Left renal pelvis (tissue), 4 donors: ENCODE results near the gene FKBP1C. TPM values are rescaled to one million over a fixed set of nuclear protein-coding genes. Genes with fewer than 3 reads are reported as not detected.

Experiments
- DNase-seq, 4 donors: peaks; one replicate each; pipeline ENCODE4 v3.0.0-alpha.2; 2013; ENCODE audit warnings: low read depth in 4 of 4, low spot score in 3 of 4
- polyA plus RNA-seq, 4 donors: library from polyadenylated mRNA; unstranded; fragments of 120-200 nt; gene quantifications; one replicate each; pipeline ENCODE4 v1.2.1, GENCODE V29; 2013; ENCODE audit not compliant: insufficient read length in 4 of 4

The FKBP1C gene
- polyA plus RNA-seq, 4 donors = 0.56 to 7.9 (median 1.9) TPM

- no peak for DNase-seq
These were observed 47.9 kb downstream of the FKBP1C start for GRCh38 chr6:63259153-63259552.

DNA sequence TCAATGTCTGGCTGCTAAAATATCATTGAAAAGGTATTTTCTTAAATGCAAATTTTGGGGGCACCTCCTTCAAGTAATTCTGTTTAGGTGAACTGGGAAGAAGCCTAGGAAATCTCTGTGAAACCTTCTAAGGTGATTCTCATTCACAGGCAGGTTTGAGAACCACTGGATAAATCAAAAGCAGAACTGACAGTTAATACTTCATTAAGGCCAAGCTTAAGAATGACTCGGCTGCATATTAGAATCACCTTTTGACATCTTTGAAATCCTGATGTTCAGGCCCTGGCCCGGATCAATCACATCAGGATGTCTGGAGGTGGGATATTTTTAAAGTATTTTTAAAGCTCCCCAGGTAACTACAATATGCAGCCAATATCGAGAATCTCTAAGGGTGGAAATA is 50.6 kb downstream of the FKBP1C start:
- DNase-seq = no peak

Other genes with a start within 250 kb of the FKBP1C start
- gene LGSN, start 108.5 kb downstream of the FKBP1C start, polyA plus RNA-seq = under 1 TPM; 0.08 to 0.92 (median 0.55) TPM